GM23248 (cell line): ENCODE results near the gene HERC3.

ENCODE experiments used
- EZH2 ChIP-seq: fragments of 200-600 bp; sonication (generic); IDR thresholded peaks from 2 replicates; pipeline ENCODE4 v1.6.1; 2018; ENCODE audit warnings: antibody characterized with exemption, mild to moderate bottlenecking; ENCODE audit not compliant: insufficient read depth, poor library complexity, severe bottlenecking
- EZH2phosphoT487 ChIP-seq: fragments of 200-600 bp; sonication (generic); IDR thresholded peaks from 2 replicates; pipeline ENCODE4 v1.6.1; 2018; ENCODE audit warnings: antibody characterized with exemption, moderate library complexity, mild to moderate bottlenecking, low read depth; ENCODE audit not compliant: insufficient read depth

DNA sequence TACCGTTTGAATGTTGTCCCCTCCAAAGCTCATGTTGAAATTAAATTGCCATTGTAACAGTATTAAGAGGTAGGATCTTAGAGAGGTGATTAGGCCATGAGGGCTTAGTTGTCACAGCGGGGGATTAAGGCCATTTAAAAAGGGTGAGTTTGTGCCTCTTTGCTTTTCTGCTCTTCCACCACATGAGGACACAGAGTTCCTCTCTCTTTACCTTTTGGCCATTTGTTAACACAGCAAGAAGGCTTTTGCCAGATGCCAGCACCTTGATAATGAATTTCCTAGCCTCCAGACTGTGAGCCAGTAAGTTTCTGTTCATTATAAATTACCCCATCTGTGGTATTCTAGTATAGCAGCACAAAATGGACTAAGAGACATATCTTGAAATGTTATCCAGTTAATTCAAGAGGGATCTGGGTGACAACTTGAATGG lies 7.8 kb upstream of the HERC3 start:
- TF ChIP-seq EZH2 (no peak), EZH2phosphoT487 (no peak)
